GM23338 (cell line): Measurements from ENCODE around the gene OSBPL6. TPM values are rescaled to one million over a fixed set of nuclear protein-coding genes. Genes with fewer than 3 reads are reported as not detected.

ENCODE experiments used
- ATAC-seq: fragments of 200-7000 bp; cut with Tn5 transposase; 3 replicates; pipeline ENCODE4 v1.9.1; 2020
- DNase-seq: peaks from one replicate; pipeline ENCODE4 v3.0.0-alpha.2; 2015; ENCODE audit warnings: low spot score
- H2AFZ ChIP-seq: fragments of 200-600 bp; sonication (generic); 2 replicates; pipeline ENCODE4 v1.8.0; 2016; ENCODE audit warnings: antibody characterized with exemption, mild to moderate bottlenecking, moderate library complexity
- H3F3A ChIP-seq: fragments of 200-600 bp; sonication (generic); replicated peaks from 2 replicates; pipeline ENCODE4 v1.8.0; 2017; ENCODE audit warnings: antibody characterized with exemption, mixed run types, low read depth
- H3K27ac ChIP-seq: fragments of 200-600 bp; sonication (generic); 2 replicates; pipeline ENCODE4 v1.6.1; 2016; ENCODE audit warnings: low read depth
- H3K27me3 ChIP-seq: fragments of 200-600 bp; sonication (generic); 2 replicates; pipeline ENCODE4 v1.8.0; 2016; ENCODE audit warnings: mild to moderate bottlenecking, mixed run types, moderate library complexity; ENCODE audit not compliant: insufficient read depth
- H3K36me3 ChIP-seq: fragments of 200-600 bp; sonication (generic); 2 replicates; pipeline ENCODE4 v1.8.0; 2016; ENCODE audit warnings: mild to moderate bottlenecking; ENCODE audit not compliant: insufficient read depth
- H3K4me1 ChIP-seq: fragments of 200-600 bp; sonication (generic); 2 replicates; pipeline ENCODE4 v1.8.0; 2016; ENCODE audit warnings: mild to moderate bottlenecking, moderate library complexity; ENCODE audit not compliant: insufficient read depth
- H3K4me2 ChIP-seq: fragments of 200-600 bp; sonication (generic); 2 replicates; pipeline ENCODE4 v1.7.1; 2017; ENCODE audit warnings: mixed run types
- H3K4me3 ChIP-seq: fragments of 200-600 bp; sonication (generic); 2 replicates; pipeline ENCODE4 v1.6.1; 2016; ENCODE audit warnings: mixed run types
- H3K79me2 ChIP-seq: fragments of 200-600 bp; sonication (generic); replicated peaks from 2 replicates; pipeline ENCODE4 v1.8.0; 2017; ENCODE audit warnings: mild to moderate bottlenecking; ENCODE audit not compliant: insufficient read depth
- H3K9me2 ChIP-seq: fragments of 200-600 bp; sonication (generic); 2 replicates; pipeline ENCODE4 v1.8.0; 2017; ENCODE audit not compliant: insufficient read depth
- H4K20me1 ChIP-seq: fragments of 200-600 bp; sonication (generic); replicated peaks from 2 replicates; pipeline ENCODE4 v1.8.0; 2017; ENCODE audit warnings: mild to moderate bottlenecking; ENCODE audit not compliant: insufficient read depth
- H3K27ac Mint-ChIP-seq: 2 replicates; pipeline ENCODE4 v1.8.0; 2020; ENCODE audit warnings: inconsistent platforms, mild to moderate bottlenecking, moderate library complexity, mixed read lengths
- H3K27me3 Mint-ChIP-seq: 3 replicates; pipeline ENCODE4 v1.8.0; 2022; ENCODE audit warnings: low read depth, mild to moderate bottlenecking, moderate library complexity, mixed read lengths, inconsistent platforms; ENCODE audit not compliant: insufficient read depth, poor library complexity
- H3K36me3 Mint-ChIP-seq: 3 replicates; pipeline ENCODE4 v1.8.0; 2021; ENCODE audit warnings: low read depth, mild to moderate bottlenecking, inconsistent platforms, moderate library complexity, mixed read lengths
- H3K4me1 Mint-ChIP-seq: 3 replicates; pipeline ENCODE4 v1.8.0; 2020; ENCODE audit warnings: mild to moderate bottlenecking, inconsistent platforms, mixed read lengths
- H3K4me3 Mint-ChIP-seq: 3 replicates; pipeline ENCODE4 v1.8.0; 2021; ENCODE audit warnings: moderate library complexity, mild to moderate bottlenecking, inconsistent platforms, mixed read lengths
- H3K9me3 Mint-ChIP-seq: 3 replicates; pipeline ENCODE4 v1.8.0; 2020; ENCODE audit warnings: moderate library complexity, mild to moderate bottlenecking, inconsistent platforms, mixed read lengths
- CREB1 ChIP-seq: fragments of 250-450 bp; sonication (Bioruptor Pico); IDR thresholded peaks from 2 replicates; pipeline ENCODE4 v1.5.0; 2020; ENCODE audit warnings: low read depth, mild to moderate bottlenecking, moderate library complexity
- EZH2 ChIP-seq: fragments of 200-600 bp; sonication (generic); IDR thresholded peaks from one replicate; pipeline ENCODE4 v1.8.0; 2017; ENCODE audit warnings: antibody characterized with exemption, mild to moderate bottlenecking, low read depth; ENCODE audit not compliant: unreplicated experiment
- EZH2phosphoT487 ChIP-seq: fragments of 200-600 bp; sonication (generic); IDR thresholded peaks from one replicate; pipeline ENCODE4 v1.8.1; 2018; ENCODE audit warnings: antibody characterized with exemption; ENCODE audit not compliant: unreplicated experiment
- JUNB ChIP-seq: IDR thresholded peaks from one replicate; pipeline ENCODE4 v1.6.1; 2016; ENCODE audit warnings: antibody characterized with exemption; ENCODE audit not compliant: unreplicated experiment
- NANOG ChIP-seq: IDR thresholded peaks from 2 replicates; pipeline ENCODE4 v1.6.1; 2016; ENCODE audit warnings: antibody characterized with exemption, borderline replicate concordance
- POLR2AphosphoS5 ChIP-seq: IDR thresholded peaks from 2 replicates; pipeline ENCODE4 v1.6.1; 2016; ENCODE audit warnings: antibody characterized with exemption, low read depth
- REST ChIP-seq: IDR thresholded peaks from one replicate; pipeline ENCODE4 v1.6.1; 2018; ENCODE audit warnings: antibody characterized with exemption; ENCODE audit not compliant: unreplicated experiment
- STAT1 ChIP-seq: IDR thresholded peaks from one replicate; pipeline ENCODE4 v1.6.1; 2016; ENCODE audit warnings: antibody characterized with exemption; ENCODE audit not compliant: unreplicated experiment
- ZNF114 ChIP-seq: fragments of 250-450 bp; sonication (Bioruptor Pico); IDR thresholded peaks from 2 replicates; pipeline ENCODE4 v1.5.0; 2020; ENCODE audit warnings: mild to moderate bottlenecking, moderate library complexity
- ZNF331 ChIP-seq: fragments of 250-450 bp; sonication (Bioruptor Pico); IDR thresholded peaks from 2 replicates; pipeline ENCODE4 v1.5.0; 2020; ENCODE audit warnings: low read depth, mild to moderate bottlenecking, moderate library complexity
- ZNF462 ChIP-seq: fragments of 250-450 bp; sonication (Bioruptor Pico); IDR thresholded peaks from 2 replicates; pipeline ENCODE4 v1.5.0; 2020; ENCODE audit warnings: mild to moderate bottlenecking, moderate library complexity
- polyA plus RNA-seq: library from polyadenylated mRNA; unstranded; fragments of >200 nt; fragmentation: Nextera tagmentation; extraction: Ambion mirVana; gene quantifications from 2 replicates; pipeline ENCODE4 v1.2.1, GENCODE V29; 2016
- total RNA-seq: library from RNA; depleted of rRNA; stranded (reverse); fragments of >200 nt; shearing (Covaris generic); gene quantifications from 2 replicates; pipeline ENCODE4 v1.2.3, GENCODE V29; 2014
- TF ChIP-seq, protein P1 (sequence below): IDR thresholded peaks from 2 replicates; pipeline ENCODE4 v1.6.1; 2016; ENCODE audit warnings: antibody characterized with exemption
- TF ChIP-seq, protein P2 (sequence below), 2 experiments: fragments of 200-600 bp in 1 of 2; sonication (generic) in 1 of 2; conservative IDR thresholded peaks; 2 replicates each; pipeline versions ENCODE4 v1.5.1 to v1.6.1; 2016 to 2017; ENCODE audit warnings: antibody characterized with exemption in 2 of 2, low read depth in 2 of 2, mild to moderate bottlenecking in 2 of 2, moderate library complexity in 1 of 2

OSBPL6 gene
- total and polyA plus RNA-seq, 2 experiments from 2014 or later, result 6.0 to 8.5 TPM

DNA sequence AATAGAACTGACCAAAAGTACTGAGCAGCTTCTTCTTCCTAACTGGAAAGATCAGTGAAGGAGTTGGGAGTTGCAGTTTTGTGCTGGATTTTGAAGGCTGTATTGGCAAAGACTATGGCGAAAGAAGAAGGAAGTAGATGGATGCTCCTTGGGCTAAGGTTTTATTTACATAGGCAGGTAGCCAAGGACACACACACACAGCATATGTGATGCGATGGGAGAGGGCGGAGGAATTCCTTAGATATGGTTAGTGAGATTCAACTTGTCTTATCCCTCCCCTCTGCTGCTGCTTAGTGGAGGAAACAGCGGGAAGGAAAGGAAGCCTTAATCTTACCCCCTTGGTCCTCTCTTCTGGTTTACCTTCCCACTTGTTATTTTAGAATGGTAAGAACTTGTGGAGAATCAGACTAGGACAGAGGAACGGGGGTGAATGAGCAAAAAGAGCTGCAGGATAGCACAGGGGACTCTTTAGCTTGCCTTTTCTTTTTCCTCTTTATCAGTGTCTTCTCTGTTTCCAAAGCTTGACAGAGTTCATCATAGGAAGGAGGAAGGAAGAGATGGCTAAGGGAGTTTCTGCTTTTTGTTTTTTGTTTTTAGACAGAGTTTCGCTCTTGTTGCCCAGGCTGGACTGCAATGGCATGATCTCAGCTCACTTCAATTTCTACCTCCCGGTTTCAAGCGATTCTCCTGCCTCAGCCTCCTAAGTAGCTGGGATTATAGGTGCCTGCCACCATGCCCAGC, 87.9 kb downstream of the OSBPL6 start:
- 0 out of 2 replicates have a peak, but pooled peaks cover 3% of the 10 kb centered on the region for H3K4me1 ChIP-seq
- H3K36me3 ChIP-seq, result no peaks in the 10 kb centered on the region
- Mint-ChIP-seq H3K27ac (no peak overlapping the region), H3K4me3 (no peak overlapping the region), H3K27me3 (peaks cover 3% of the 10 kb centered on the region), H3K9me3 (no peaks in the 10 kb centered on the region), H3K36me3 (no peaks in the 10 kb centered on the region), H3K4me1 (peaks cover 16% of the 10 kb centered on the region)
- no peaks in the 10 kb centered on the region for H3K9me2 ChIP-seq
- no peaks in the 10 kb centered on the region for H3F3A ChIP-seq
- H3K79me2 ChIP-seq, result no peaks in the 10 kb centered on the region
- TF ChIP-seq REST (no peak), CREB1 (CRISPR knock-in tag) (no peak), ZNF331 (CRISPR knock-in tag) (no peak), EZH2 (no peak), ZNF114 (CRISPR knock-in tag) (no peak), JUNB (no peak), POLR2AphosphoS5 (no peak), NANOG (no peak), ZNF462 (CRISPR knock-in tag) (no peak), STAT1 (no peak), EZH2phosphoT487 (no peak)
- TF ChIP-seq, protein P1, sequence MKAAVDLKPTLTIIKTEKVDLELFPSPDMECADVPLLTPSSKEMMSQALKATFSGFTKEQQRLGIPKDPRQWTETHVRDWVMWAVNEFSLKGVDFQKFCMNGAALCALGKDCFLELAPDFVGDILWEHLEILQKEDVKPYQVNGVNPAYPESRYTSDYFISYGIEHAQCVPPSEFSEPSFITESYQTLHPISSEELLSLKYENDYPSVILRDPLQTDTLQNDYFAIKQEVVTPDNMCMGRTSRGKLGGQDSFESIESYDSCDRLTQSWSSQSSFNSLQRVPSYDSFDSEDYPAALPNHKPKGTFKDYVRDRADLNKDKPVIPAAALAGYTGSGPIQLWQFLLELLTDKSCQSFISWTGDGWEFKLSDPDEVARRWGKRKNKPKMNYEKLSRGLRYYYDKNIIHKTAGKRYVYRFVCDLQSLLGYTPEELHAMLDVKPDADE, result no peak
- TF ChIP-seq, protein P2, sequence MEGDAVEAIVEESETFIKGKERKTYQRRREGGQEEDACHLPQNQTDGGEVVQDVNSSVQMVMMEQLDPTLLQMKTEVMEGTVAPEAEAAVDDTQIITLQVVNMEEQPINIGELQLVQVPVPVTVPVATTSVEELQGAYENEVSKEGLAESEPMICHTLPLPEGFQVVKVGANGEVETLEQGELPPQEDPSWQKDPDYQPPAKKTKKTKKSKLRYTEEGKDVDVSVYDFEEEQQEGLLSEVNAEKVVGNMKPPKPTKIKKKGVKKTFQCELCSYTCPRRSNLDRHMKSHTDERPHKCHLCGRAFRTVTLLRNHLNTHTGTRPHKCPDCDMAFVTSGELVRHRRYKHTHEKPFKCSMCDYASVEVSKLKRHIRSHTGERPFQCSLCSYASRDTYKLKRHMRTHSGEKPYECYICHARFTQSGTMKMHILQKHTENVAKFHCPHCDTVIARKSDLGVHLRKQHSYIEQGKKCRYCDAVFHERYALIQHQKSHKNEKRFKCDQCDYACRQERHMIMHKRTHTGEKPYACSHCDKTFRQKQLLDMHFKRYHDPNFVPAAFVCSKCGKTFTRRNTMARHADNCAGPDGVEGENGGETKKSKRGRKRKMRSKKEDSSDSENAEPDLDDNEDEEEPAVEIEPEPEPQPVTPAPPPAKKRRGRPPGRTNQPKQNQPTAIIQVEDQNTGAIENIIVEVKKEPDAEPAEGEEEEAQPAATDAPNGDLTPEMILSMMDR (conservative IDR thresholded peaks at IDR 0.05; ENCODE audit: low read depth in 2 of 2), result no peak
- no peaks in the 10 kb centered on the region for H4K20me1 ChIP-seq
- H3K27ac ChIP-seq, result no peak overlapping the region
- ATAC-seq (peak; percentile 79), DNase-seq (peak; percentile 71)
- no peak overlapping the region for H3K4me2 ChIP-seq
- H3K4me3 ChIP-seq, result no peak overlapping the region
- H2AFZ ChIP-seq, result no peak overlapping the region
- H3K27me3 ChIP-seq, result no peaks in the 10 kb centered on the region
